Astrocyte (in vitro differentiated cells and primary cell): Measurements from ENCODE around the gene TEDC2.

Experiments used
- CTCF ChIP-seq: IDR thresholded peaks from 2 replicates; pipeline ENCODE4 v1.5.1; 2011; ENCODE audit warnings: low read depth, mild to moderate bottlenecking, inconsistent platforms, low read length, moderate library complexity; ENCODE audit not compliant: insufficient read depth
- EZH2 ChIP-seq: IDR thresholded peaks from 2 replicates; pipeline ENCODE4 v1.6.1; 2012; ENCODE audit warnings: mild to moderate bottlenecking, low read length, inconsistent platforms; ENCODE audit not compliant: insufficient read depth

DNA sequence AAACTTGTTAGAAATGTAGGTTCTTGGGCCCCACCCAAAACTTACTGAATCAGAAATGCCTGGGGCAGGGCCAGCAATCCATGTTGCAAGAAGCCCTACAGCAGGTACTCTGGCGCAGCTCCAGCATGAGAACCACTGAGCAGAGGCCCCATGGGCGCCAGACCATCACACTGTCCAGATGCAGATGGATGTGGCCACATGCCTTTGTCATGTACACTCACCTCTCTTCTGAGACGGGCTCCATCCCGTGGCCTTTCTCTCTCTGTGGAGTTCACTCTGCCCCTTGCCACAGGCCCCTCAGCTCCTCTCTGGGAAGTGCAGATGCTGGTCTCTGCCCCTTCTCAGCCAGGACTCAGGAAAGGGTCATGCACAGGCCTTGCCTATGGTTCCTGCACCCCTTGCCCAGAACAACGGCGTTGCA, 33.0 kb upstream of the TEDC2 start:
- TF ChIP-seq CTCF, result no peak
- TF ChIP-seq EZH2, result no peak
